ENCODE results near the gene PCCA. TPM values are rescaled to one million over a fixed set of nuclear protein-coding genes. Genes with fewer than 3 reads are reported as not detected.

Gene PCCA
- total and polyA plus RNA-seq, 4 donors: 30.1 to 160 (median 76.3) TPM

DNA sequence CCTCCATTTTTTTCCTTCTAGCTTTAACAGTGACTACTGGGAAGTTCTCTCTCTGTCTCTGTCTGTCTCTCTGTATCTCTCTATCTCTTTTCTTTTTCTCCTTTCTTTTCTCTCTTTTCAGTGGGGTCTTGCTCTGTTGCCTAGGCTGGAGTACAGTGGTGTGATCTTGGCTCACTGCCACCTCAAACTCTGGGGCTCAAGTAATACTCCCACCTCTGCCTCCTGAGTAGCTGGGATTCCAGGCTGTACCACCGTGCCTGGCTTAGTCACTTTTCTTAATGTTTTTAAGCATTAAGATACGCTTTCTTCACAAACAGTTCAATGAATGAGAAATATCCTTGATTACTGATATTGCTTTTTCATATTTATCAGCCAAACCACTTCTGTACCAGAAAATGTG is 13.1 kb downstream of the PCCA start:
- DNase-seq (ENCODE audit: low spot score): no peak
- no peak for TF ChIP-seq EGR1 (IDR thresholded peaks at IDR 0.05; ENCODE audit: low read depth in 2 of 2)
- no peak for TF ChIP-seq JUND (IDR thresholded peaks at IDR 0.05)
- TF ChIP-seq HNF4G (IDR thresholded peaks at IDR 0.05): no peak
- no peak for TF ChIP-seq TAF1 (conservative IDR thresholded peaks at IDR 0.05)
- no peak for TF ChIP-seq HNF4A (conservative IDR thresholded peaks at IDR 0.05)
- TF ChIP-seq, protein P1, sequence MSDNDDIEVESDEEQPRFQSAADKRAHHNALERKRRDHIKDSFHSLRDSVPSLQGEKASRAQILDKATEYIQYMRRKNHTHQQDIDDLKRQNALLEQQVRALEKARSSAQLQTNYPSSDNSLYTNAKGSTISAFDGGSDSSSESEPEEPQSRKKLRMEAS (IDR thresholded peaks at IDR 0.05): no peak
- TF ChIP-seq, protein P2, sequence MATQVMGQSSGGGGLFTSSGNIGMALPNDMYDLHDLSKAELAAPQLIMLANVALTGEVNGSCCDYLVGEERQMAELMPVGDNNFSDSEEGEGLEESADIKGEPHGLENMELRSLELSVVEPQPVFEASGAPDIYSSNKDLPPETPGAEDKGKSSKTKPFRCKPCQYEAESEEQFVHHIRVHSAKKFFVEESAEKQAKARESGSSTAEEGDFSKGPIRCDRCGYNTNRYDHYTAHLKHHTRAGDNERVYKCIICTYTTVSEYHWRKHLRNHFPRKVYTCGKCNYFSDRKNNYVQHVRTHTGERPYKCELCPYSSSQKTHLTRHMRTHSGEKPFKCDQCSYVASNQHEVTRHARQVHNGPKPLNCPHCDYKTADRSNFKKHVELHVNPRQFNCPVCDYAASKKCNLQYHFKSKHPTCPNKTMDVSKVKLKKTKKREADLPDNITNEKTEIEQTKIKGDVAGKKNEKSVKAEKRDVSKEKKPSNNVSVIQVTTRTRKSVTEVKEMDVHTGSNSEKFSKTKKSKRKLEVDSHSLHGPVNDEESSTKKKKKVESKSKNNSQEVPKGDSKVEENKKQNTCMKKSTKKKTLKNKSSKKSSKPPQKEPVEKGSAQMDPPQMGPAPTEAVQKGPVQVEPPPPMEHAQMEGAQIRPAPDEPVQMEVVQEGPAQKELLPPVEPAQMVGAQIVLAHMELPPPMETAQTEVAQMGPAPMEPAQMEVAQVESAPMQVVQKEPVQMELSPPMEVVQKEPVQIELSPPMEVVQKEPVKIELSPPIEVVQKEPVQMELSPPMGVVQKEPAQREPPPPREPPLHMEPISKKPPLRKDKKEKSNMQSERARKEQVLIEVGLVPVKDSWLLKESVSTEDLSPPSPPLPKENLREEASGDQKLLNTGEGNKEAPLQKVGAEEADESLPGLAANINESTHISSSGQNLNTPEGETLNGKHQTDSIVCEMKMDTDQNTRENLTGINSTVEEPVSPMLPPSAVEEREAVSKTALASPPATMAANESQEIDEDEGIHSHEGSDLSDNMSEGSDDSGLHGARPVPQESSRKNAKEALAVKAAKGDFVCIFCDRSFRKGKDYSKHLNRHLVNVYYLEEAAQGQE (IDR thresholded peaks at IDR 0.05): no peak
- TF ChIP-seq, protein P3, sequence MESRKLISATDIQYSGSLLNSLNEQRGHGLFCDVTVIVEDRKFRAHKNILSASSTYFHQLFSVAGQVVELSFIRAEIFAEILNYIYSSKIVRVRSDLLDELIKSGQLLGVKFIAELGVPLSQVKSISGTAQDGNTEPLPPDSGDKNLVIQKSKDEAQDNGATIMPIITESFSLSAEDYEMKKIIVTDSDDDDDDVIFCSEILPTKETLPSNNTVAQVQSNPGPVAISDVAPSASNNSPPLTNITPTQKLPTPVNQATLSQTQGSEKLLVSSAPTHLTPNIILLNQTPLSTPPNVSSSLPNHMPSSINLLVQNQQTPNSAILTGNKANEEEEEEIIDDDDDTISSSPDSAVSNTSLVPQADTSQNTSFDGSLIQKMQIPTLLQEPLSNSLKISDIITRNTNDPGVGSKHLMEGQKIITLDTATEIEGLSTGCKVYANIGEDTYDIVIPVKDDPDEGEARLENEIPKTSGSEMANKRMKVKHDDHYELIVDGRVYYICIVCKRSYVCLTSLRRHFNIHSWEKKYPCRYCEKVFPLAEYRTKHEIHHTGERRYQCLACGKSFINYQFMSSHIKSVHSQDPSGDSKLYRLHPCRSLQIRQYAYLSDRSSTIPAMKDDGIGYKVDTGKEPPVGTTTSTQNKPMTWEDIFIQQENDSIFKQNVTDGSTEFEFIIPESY (IDR thresholded peaks at IDR 0.05): no peak
- TF ChIP-seq, protein P4, sequence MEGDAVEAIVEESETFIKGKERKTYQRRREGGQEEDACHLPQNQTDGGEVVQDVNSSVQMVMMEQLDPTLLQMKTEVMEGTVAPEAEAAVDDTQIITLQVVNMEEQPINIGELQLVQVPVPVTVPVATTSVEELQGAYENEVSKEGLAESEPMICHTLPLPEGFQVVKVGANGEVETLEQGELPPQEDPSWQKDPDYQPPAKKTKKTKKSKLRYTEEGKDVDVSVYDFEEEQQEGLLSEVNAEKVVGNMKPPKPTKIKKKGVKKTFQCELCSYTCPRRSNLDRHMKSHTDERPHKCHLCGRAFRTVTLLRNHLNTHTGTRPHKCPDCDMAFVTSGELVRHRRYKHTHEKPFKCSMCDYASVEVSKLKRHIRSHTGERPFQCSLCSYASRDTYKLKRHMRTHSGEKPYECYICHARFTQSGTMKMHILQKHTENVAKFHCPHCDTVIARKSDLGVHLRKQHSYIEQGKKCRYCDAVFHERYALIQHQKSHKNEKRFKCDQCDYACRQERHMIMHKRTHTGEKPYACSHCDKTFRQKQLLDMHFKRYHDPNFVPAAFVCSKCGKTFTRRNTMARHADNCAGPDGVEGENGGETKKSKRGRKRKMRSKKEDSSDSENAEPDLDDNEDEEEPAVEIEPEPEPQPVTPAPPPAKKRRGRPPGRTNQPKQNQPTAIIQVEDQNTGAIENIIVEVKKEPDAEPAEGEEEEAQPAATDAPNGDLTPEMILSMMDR (IDR thresholded peaks at IDR 0.05; ENCODE audit: low read depth, low read length, missing input control): no peak
- TF ChIP-seq GABPA (IDR thresholded peaks at IDR 0.05 in 1 of 2, conservative IDR thresholded peaks at IDR 0.05 in 1 of 2): no peak
- TF ChIP-seq FOXA2 (IDR thresholded peaks at IDR 0.05): no peak
- TF ChIP-seq SP1 (IDR thresholded peaks at IDR 0.05): no peak
- TF ChIP-seq, protein P5, sequence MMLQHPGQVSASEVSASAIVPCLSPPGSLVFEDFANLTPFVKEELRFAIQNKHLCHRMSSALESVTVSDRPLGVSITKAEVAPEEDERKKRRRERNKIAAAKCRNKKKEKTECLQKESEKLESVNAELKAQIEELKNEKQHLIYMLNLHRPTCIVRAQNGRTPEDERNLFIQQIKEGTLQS (IDR thresholded peaks at IDR 0.05): no peak
- no peak for TF ChIP-seq RXRA (IDR thresholded peaks at IDR 0.05)
- no peak for TF ChIP-seq NR2F2 (IDR thresholded peaks at IDR 0.05)
- TF ChIP-seq RAD21 (IDR thresholded peaks at IDR 0.05): no peak
- 87% methylated on average over 2 of the region's 2 CpGs for WGBS
- Histone ChIP-seq H3K36me3 (ENCODE audit: control insufficient read depth in 4 of 4, insufficient read depth in 3 of 4, low read depth in 1 of 4, low read length in 3 of 4) (peaks cover 0 to 6% (median 3%) of the 10 kb centered on the region in 4 donors), H3K9ac (ENCODE audit: low read depth in 1 of 2, low read length in 2 of 2) (no peak overlapping the region), H3K4me3 (ENCODE audit: low read depth in 1 of 3, low read length in 3 of 3) (no peak overlapping the region), H3K9me3 (ENCODE audit: control insufficient read depth in 4 of 4, low read length in 3 of 4) (no peaks in the 10 kb centered on the region), H3K4me1 (ENCODE audit: control insufficient read depth in 4 of 4, insufficient read depth in 4 of 4, low read length in 3 of 4) (peaks cover 11 to 31% (median 14%) of the 10 kb centered on the region in 4 donors), H3K27me3 (ENCODE audit: control insufficient read depth in 4 of 4, insufficient read depth in 4 of 4, low read length in 3 of 4) (no peaks in the 10 kb centered on the region), H3K27ac (ENCODE audit: low read depth in 1 of 2, low read length in 2 of 2) (peak overlapping the region; percentile 87)

DNA sequence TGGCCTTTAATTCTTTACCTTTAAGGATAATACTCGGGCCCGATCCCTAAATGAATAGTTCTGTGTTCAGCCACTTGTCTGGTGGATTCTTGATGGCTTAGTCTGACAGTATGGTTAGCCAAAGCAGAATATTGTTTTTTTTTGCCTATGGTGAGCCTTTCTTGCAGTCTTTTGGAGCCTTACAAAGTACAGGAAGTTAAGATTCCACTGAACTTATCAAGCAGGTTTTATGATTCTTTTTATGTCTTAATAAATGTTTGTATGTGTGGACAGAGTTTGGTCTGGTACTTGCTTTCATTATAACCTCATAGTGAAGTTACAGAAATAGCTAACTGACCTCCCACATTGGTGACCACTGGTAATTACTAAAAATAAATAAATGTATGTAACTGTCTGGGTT is 17.1 kb downstream of the PCCA start:
- H3K27ac ChIP-seq (ENCODE audit: low read depth in 1 of 2, low read length in 2 of 2): peak overlapping the region; percentile 40 to 46

More for the DNA sequence above, 17.1 kb downstream of the PCCA start:
- TF ChIP-seq TAF1 (conservative IDR thresholded peaks at IDR 0.05): no peak
- TF ChIP-seq HNF4A (conservative IDR thresholded peaks at IDR 0.05): peak in 1 of 2 donors; percentile 19
- TF ChIP-seq, protein P2 (IDR thresholded peaks at IDR 0.05): no peak
- no peak for TF ChIP-seq GABPA (IDR thresholded peaks at IDR 0.05 in 1 of 2, conservative IDR thresholded peaks at IDR 0.05 in 1 of 2)
- H3K9ac ChIP-seq (ENCODE audit: low read depth in 1 of 2, low read length in 2 of 2): no peak overlapping the region
- no peaks in the 10 kb centered on the region for H3K9me3 ChIP-seq (ENCODE audit: control insufficient read depth in 4 of 4, low read length in 3 of 4)
- H3K27me3 ChIP-seq (ENCODE audit: control insufficient read depth in 4 of 4, insufficient read depth in 4 of 4, low read length in 3 of 4): no peaks in the 10 kb centered on the region
- peaks cover 0 to 9% (median 3%) of the 10 kb centered on the region in 4 donors for H3K36me3 ChIP-seq (ENCODE audit: control insufficient read depth in 4 of 4, insufficient read depth in 3 of 4, low read depth in 1 of 4, low read length in 3 of 4)
- H3K4me1 ChIP-seq (ENCODE audit: control insufficient read depth in 4 of 4, insufficient read depth in 4 of 4, low read length in 3 of 4): peaks cover 10 to 36% (median 13%) of the 10 kb centered on the region in 4 donors
- DNase-seq (ENCODE audit: low spot score): no peak
- 61% methylated on average over 2 of the region's 2 CpGs for WGBS
- H3K4me3 ChIP-seq (ENCODE audit: low read depth in 1 of 3, low read length in 3 of 3): no peak overlapping the region

Measured in liver (tissue), 9 donors.